ENCODE results near the gene OR5AR1.
"Not testable (repeated sequence)": the region's sequence is repeated elsewhere in the genome, so short reads cannot be mapped to it uniquely, and the experiment has no call there.

The OR5AR1 gene

GRCh38 chr11:56659755-56660154 lies 3.7 kb upstream of the OR5AR1 start:
- ChIA-PET CTCF (no interaction called here), POLR2A (ENCODE audit: low non-redundant PET) (no interaction called here)
- DNase-seq (ENCODE audit: low spot score) = no peak
- TF ChIP-seq CTCF (conservative IDR thresholded peaks at IDR 0.05; ENCODE audit: low read depth) = no peak
- no peak overlapping the region for H3K27ac ChIP-seq

GRCh38 chr11:56670984-56671383 lies 7.5 kb downstream of the OR5AR1 start:
- DNase-seq (ENCODE audit: low spot score) = no peak
- ChIA-PET CTCF (no interaction called here), POLR2A (ENCODE audit: low non-redundant PET) (no interaction called here)
- TF ChIP-seq CTCF (conservative IDR thresholded peaks at IDR 0.05; ENCODE audit: low read depth) = no peak
- no peak overlapping the region for H3K27ac ChIP-seq

- no peak overlapping the region for H3K27ac ChIP-seq
- TF ChIP-seq CTCF (conservative IDR thresholded peaks at IDR 0.05; ENCODE audit: low read depth) = no peak
- CTCF ChIA-PET = interaction anchor here (0.6 kb wide), 2 partner anchors 9 to 319 kb away, joined by 3 read pairs; no protein-coding TSS in a partner anchor
- no peak for DNase-seq (ENCODE audit: low spot score)
- POLR2A ChIA-PET (ENCODE audit: low non-redundant PET) = no interaction called here
Observed at GRCh38 chr11:56688554-56689100, 25.1 kb downstream of the OR5AR1 start.

- CTCF ChIA-PET; DNase-seq (ENCODE audit: low spot score); POLR2A ChIA-PET (ENCODE audit: low non-redundant PET); H3K27ac ChIP-seq: not testable (repeated sequence)
Observed at GRCh38 chr11:56691179-56691578, 27.7 kb downstream of the OR5AR1 start.

GRCh38 chr11:56693428-56693827 lies 29.9 kb downstream of the OR5AR1 start:
- no peak overlapping the region for H3K27ac ChIP-seq
- ChIA-PET CTCF (no interaction called here), POLR2A (ENCODE audit: low non-redundant PET) (no interaction called here)
- DNase-seq (ENCODE audit: low spot score) = no peak
- TF ChIP-seq CTCF (conservative IDR thresholded peaks at IDR 0.05; ENCODE audit: low read depth) = no peak

GRCh38 chr11:56698795-56699194 lies 35.3 kb downstream of the OR5AR1 start, which contains the start of gene OR9G1:
OR9G1 (plus strand) TSS chr11:56699095; CDS start chr11:56700388, 1,293 bp downstream.
- POLR2A ChIA-PET (ENCODE audit: low non-redundant PET) = no interaction called here

More at GRCh38 chr11:56698795-56699194, 35.3 kb downstream of the OR5AR1 start, which contains the start of gene OR9G1:
- CTCF ChIA-PET = no interaction called here
- DNase-seq (ENCODE audit: low spot score) = no peak
- TF ChIP-seq CTCF (conservative IDR thresholded peaks at IDR 0.05; ENCODE audit: low read depth) = no peak
- no peak within 1 kb of the TSS for H3K27ac ChIP-seq

Measured in RWPE1 (cell line).